PC-9 (cell line): ENCODE measurements around the gene NECTIN3. TPM values are rescaled to one million over a fixed set of nuclear protein-coding genes. Genes with fewer than 3 reads are reported as not detected.
A peak's percentile ranks its signal among the peaks of the same experiment; 100 is the strongest.

Experiments used
- Bru-seq: library from RNA; stranded (reverse); fragments of 400-500 nt; gene quantifications from one replicate; lab custom pipeline; 2021; lab: Mats Ljungman, UMichigan
- BruChase-seq, 2 experiments: library from RNA; stranded (reverse); fragments of 400-500 nt; gene quantifications; one replicate each; lab custom pipeline; 2021; lab: Mats Ljungman, UMichigan
- BruUV-seq: library from RNA; stranded (reverse); fragments of 400-500 nt; replicated peaks from 2 replicates; lab custom pipeline; 2021; lab: Mats Ljungman, UMichigan
- CTCF ChIA-PET: fragments of 300-600 bp; sonication (Branson Sonifier 250); formaldehyde crosslinking; loops from one replicate; lab custom pipeline; 2022; ENCODE audit warnings: antibody characterized with exemption; lab: Charles Lee
- POLR2A ChIA-PET: fragments of 300-600 bp; sonication (Branson Sonifier 250); formaldehyde crosslinking; loops from one replicate; lab custom pipeline; 2022; ENCODE audit warnings: antibody characterized with exemption; ENCODE audit not compliant: unreplicated experiment; lab: Charles Lee
- DNase-seq, 2 experiments: peaks; one replicate each; pipeline versions ENCODE4 v3.0.0 to v3.0.0-alpha.2; 2015 to 2022; ENCODE audit warnings: mixed read lengths in 1 of 2
- H2AFZ ChIP-seq: fragments of 200-600 bp; sonication (generic); 2 replicates; pipeline ENCODE4 v1.8.1; 2017; ENCODE audit warnings: antibody characterized with exemption
- H3F3A ChIP-seq: fragments of 200-600 bp; sonication (generic); 2 replicates; pipeline ENCODE4 v1.8.1; 2017; ENCODE audit warnings: antibody characterized with exemption, mild to moderate bottlenecking, low read depth; ENCODE audit not compliant: insufficient read depth
- H3K27ac ChIP-seq: fragments of 200-600 bp; sonication (generic); 2 replicates; pipeline ENCODE4 v1.6.1; 2016; ENCODE audit warnings: mixed run types
- H3K27me3 ChIP-seq: fragments of 200-600 bp; sonication (generic); 2 replicates; pipeline ENCODE4 v1.6.1; 2016; ENCODE audit warnings: low read depth, mixed run types; ENCODE audit not compliant: insufficient read depth
- H3K36me3 ChIP-seq: fragments of 200-600 bp; sonication (generic); 2 replicates; pipeline ENCODE4 v1.6.1; 2016; ENCODE audit warnings: low read depth, mixed run types
- H3K4me1 ChIP-seq: fragments of 200-600 bp; sonication (generic); replicated peaks from 2 replicates; pipeline ENCODE4 v1.6.1; 2016; ENCODE audit warnings: mixed run types; ENCODE audit not compliant: insufficient read depth
- H3K4me2 ChIP-seq: fragments of 200-600 bp; sonication (generic); 2 replicates; pipeline ENCODE4 v1.6.1; 2017; ENCODE audit warnings: mixed run types
- H3K4me3 ChIP-seq: fragments of 200-600 bp; sonication (generic); 2 replicates; pipeline ENCODE4 v1.6.1; 2016; ENCODE audit warnings: mixed run types
- H3K79me2 ChIP-seq: fragments of 200-600 bp; sonication (generic); 2 replicates; pipeline ENCODE4 v1.6.1; 2017; ENCODE audit warnings: low read depth, mixed run types
- H3K9me2 ChIP-seq: fragments of 200-600 bp; sonication (generic); 2 replicates; pipeline ENCODE4 v1.8.1; 2017; ENCODE audit warnings: mild to moderate bottlenecking; ENCODE audit not compliant: insufficient read depth
- H3K9me3 ChIP-seq: fragments of 200-600 bp; sonication (generic); 2 replicates; pipeline ENCODE4 v1.8.1; 2016; ENCODE audit warnings: low read depth; ENCODE audit not compliant: insufficient read depth
- H4K20me1 ChIP-seq: fragments of 200-600 bp; sonication (generic); 2 replicates; pipeline ENCODE4 v1.8.1; 2017; ENCODE audit not compliant: insufficient read depth
- CTCF ChIP-seq: fragments of 200-600 bp; sonication (generic); conservative IDR thresholded peaks from 2 replicates; pipeline ENCODE4 v1.6.1; 2017; ENCODE audit warnings: mixed run types, antibody characterized with exemption, mild to moderate bottlenecking, moderate library complexity
- EZH2 ChIP-seq: fragments of 200-600 bp; sonication (generic); IDR thresholded peaks from 2 replicates; pipeline ENCODE4 v1.8.0; 2017; ENCODE audit warnings: antibody characterized with exemption, low read depth
- intact Hi-C: fragments of 100-400 bp; cut with micrococcal nuclease; formaldehyde crosslinking; loops from one replicate; pipeline ENCODE4 v1.10.0; 2022; ENCODE audit not compliant: unreplicated experiment
- long read RNA-seq: library from polyadenylated mRNA; stranded (forward); transcript quantifications from one replicate; pipeline ENCODE4 v2.0.0, GENCODE V29; 2022
- total RNA-seq: library from RNA; stranded (reverse); gene quantifications from 2 replicates; pipeline ENCODE4 v1.2.3, GENCODE V29; 2021

The NECTIN3 gene
- total RNA-seq = 11.9 and 14.0 TPM in 2 replicates
- percentile 59 among the genes with signal in this experiment for Bru-seq, nascent RNA
- BruChase-seq, experiment 1, labeled RNA remaining after a 2-hour chase = percentile 59 among the genes with signal in this experiment
- percentile 50 among the genes with signal in this experiment for BruChase-seq, experiment 2, labeled RNA remaining after a 6-hour chase
- long read RNA-seq, partial matches to known transcripts = 0 of 3 reads
- long read RNA-seq, other reads (novel, unspliced or antisense) = 2 of 3 reads

- no peaks in the 10 kb centered on the region for H3K79me2 ChIP-seq
- peak within 1 kb of the TSS; percentile 84 for H3K4me2 ChIP-seq
- no TSS peak for BruUV-seq
- H2AFZ ChIP-seq = peak within 1 kb of the TSS; percentile 86
- no peaks in the 10 kb centered on the region for H3K9me3 ChIP-seq
- peaks cover 18% of the 10 kb centered on the region for H3K4me1 ChIP-seq
- no peaks in the 10 kb centered on the region for H4K20me1 ChIP-seq
- H3K36me3 ChIP-seq = no peaks in the 10 kb centered on the region
- POLR2A ChIA-PET = interaction anchor here (0.6 kb wide), 3 partner anchors 17 to 1320 kb away, joined by 3 read pairs; no protein-coding TSS in a partner anchor
- peaks cover 31% of the 10 kb centered on the region for H3K27me3 ChIP-seq
- no peaks in the 10 kb centered on the region for H3K9me2 ChIP-seq
- DNase-seq = peak; percentile 49 to 94
- TF ChIP-seq EZH2 (peak; percentile 64; the same call in 1 of the 2 replicates), CTCF (no peak)
- intact Hi-C loops = loop anchor here (2.0 to 10.0 kb wide), 9 partner anchors 257 to 1797 kb away; no protein-coding TSS in a partner anchor
- no peaks in the 10 kb centered on the region for H3F3A ChIP-seq
- CTCF ChIA-PET = no interaction called here
- no peak within 1 kb of the TSS for H3K27ac ChIP-seq
- H3K4me3 ChIP-seq = peak within 1 kb of the TSS; percentile 50
These were observed at the start of gene NECTIN3 for GRCh38 chr3:111071257-111072030. Gene NECTIN3, plus strand, starts transcription at chr3:111071816. Its CDS starts 202 bp downstream, at chr3:111072018.

GRCh38 chr3:111027868-111028267, 43.7 kb upstream of the NECTIN3 start:
- Histone ChIP-seq H3K36me3 (no peaks in the 10 kb centered on the region), H3K4me1 (no peaks in the 10 kb centered on the region), H3K4me3 (no peak overlapping the region), H2AFZ (no peak overlapping the region), H3K27ac (no peak overlapping the region), H4K20me1 (no peaks in the 10 kb centered on the region), H3K27me3 (no peaks in the 10 kb centered on the region), H3F3A (no peaks in the 10 kb centered on the region), H3K79me2 (no peaks in the 10 kb centered on the region), H3K4me2 (no peak overlapping the region), H3K9me3 (no peaks in the 10 kb centered on the region), H3K9me2 (no peaks in the 10 kb centered on the region)
- DNase-seq = no peak
- ChIA-PET CTCF (no interaction called here), POLR2A (no interaction called here)
- intact Hi-C loops = no loop called here
- TF ChIP-seq EZH2 (no peak), CTCF (no peak)
- BruUV-seq = no TSS peak

GRCh38 chr3:111031538-111031937, 40.1 kb upstream of the NECTIN3 start:
- H3K4me2 ChIP-seq = no peak overlapping the region
- no peaks in the 10 kb centered on the region for H3K79me2 ChIP-seq
- ChIA-PET CTCF (interaction anchor here (0.7 kb wide), 1 partner anchor 1756 kb away, joined by 3 read pairs; no protein-coding TSS in a partner anchor), POLR2A (no interaction called here)
- no peaks in the 10 kb centered on the region for H3F3A ChIP-seq
- H3K4me3 ChIP-seq = no peak overlapping the region
- no peaks in the 10 kb centered on the region for H4K20me1 ChIP-seq
- no peak overlapping the region for H2AFZ ChIP-seq
- H3K36me3 ChIP-seq = no peaks in the 10 kb centered on the region
- H3K9me3 ChIP-seq = no peaks in the 10 kb centered on the region
- no TSS peak for BruUV-seq
- intact Hi-C loops = no loop called here
- H3K27ac ChIP-seq = no peak overlapping the region
- H3K27me3 ChIP-seq = no peaks in the 10 kb centered on the region
- no peaks in the 10 kb centered on the region for H3K4me1 ChIP-seq
- no peaks in the 10 kb centered on the region for H3K9me2 ChIP-seq
- DNase-seq = no peak
- TF ChIP-seq CTCF = no peak
- no peak for TF ChIP-seq EZH2
